Type B pancreatic cell (in vitro differentiated cells): ENCODE results near the gene FGF16. TPM values are rescaled to one million over a fixed set of nuclear protein-coding genes. Genes with fewer than 3 reads are reported as not detected.
"Not testable (repeated sequence)": the region's sequence is repeated elsewhere in the genome, so short reads cannot be mapped to it uniquely, and the experiment has no call there.

Experiments
- DNase-seq: peaks from one replicate; pipeline ENCODE4 v3.0.0; 2021; ENCODE audit warnings: mixed read lengths; ENCODE audit not compliant: unreplicated experiment; ENCODE audit errors: extremely low spot score
- H3K27ac Mint-ChIP-seq: 2 replicates; pipeline ENCODE4 v1.8.0; 2021; ENCODE audit warnings: mild to moderate bottlenecking, mixed read lengths
- H3K27me3 Mint-ChIP-seq: 2 replicates; pipeline ENCODE4 v1.8.0; 2021; ENCODE audit warnings: mixed read lengths
- H3K36me3 Mint-ChIP-seq: 2 replicates; pipeline ENCODE4 v1.8.0; 2021; ENCODE audit warnings: mixed read lengths
- H3K4me1 Mint-ChIP-seq: one replicate; pipeline ENCODE4 v1.8.0; 2021; ENCODE audit warnings: mixed read lengths; ENCODE audit not compliant: unreplicated experiment
- H3K4me3 Mint-ChIP-seq: 2 replicates; pipeline ENCODE4 v1.8.0; 2021; ENCODE audit warnings: mild to moderate bottlenecking, mixed read lengths
- H3K9me3 Mint-ChIP-seq: 2 replicates; pipeline ENCODE4 v1.8.0; 2021; ENCODE audit warnings: mixed read lengths
- total RNA-seq: library from RNA; stranded (reverse); gene quantifications from 2 replicates; pipeline ENCODE4 v1.2.1, GENCODE V29; 2021; ENCODE audit warnings: low replicate concordance
- TF ChIP-seq, protein P1 (sequence below): fragments of 200-600 bp; sonication (generic); conservative IDR thresholded peaks from 2 replicates; pipeline ENCODE4 v1.5.0; 2021; ENCODE audit warnings: antibody characterized with exemption, mild to moderate bottlenecking

FGF16 gene
- total RNA-seq, 1 donor from 2014 or later: not detected

DNA sequence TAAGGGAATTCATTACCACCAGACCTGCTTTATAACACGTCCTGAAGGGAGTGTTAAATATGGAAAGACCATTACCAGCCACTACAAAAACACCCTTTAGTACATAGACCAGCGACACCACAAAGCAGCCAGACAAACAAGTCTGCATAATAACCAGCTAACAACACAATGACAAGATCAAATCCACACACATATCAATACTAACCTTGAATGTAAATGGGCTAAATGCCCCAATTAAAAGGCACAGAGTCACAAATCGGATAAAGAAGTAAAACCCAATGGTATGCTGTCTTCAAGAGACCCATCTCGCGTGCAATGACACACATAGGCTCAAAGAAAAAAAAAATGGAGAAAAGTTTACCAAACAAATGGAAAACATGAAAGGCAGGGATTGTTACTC, 36.9 kb downstream of the FGF16 start:
- Mint-ChIP-seq H3K4me1 (no peaks in the 10 kb centered on the region), H3K9me3 (no peaks in the 10 kb centered on the region), H3K36me3 (no peaks in the 10 kb centered on the region), H3K27ac (no peak overlapping the region), H3K4me3 (no peak overlapping the region), H3K27me3 (no peaks in the 10 kb centered on the region)
- TF ChIP-seq, protein P1, sequence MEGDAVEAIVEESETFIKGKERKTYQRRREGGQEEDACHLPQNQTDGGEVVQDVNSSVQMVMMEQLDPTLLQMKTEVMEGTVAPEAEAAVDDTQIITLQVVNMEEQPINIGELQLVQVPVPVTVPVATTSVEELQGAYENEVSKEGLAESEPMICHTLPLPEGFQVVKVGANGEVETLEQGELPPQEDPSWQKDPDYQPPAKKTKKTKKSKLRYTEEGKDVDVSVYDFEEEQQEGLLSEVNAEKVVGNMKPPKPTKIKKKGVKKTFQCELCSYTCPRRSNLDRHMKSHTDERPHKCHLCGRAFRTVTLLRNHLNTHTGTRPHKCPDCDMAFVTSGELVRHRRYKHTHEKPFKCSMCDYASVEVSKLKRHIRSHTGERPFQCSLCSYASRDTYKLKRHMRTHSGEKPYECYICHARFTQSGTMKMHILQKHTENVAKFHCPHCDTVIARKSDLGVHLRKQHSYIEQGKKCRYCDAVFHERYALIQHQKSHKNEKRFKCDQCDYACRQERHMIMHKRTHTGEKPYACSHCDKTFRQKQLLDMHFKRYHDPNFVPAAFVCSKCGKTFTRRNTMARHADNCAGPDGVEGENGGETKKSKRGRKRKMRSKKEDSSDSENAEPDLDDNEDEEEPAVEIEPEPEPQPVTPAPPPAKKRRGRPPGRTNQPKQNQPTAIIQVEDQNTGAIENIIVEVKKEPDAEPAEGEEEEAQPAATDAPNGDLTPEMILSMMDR: no peak
- DNase-seq: no peak

DNA sequence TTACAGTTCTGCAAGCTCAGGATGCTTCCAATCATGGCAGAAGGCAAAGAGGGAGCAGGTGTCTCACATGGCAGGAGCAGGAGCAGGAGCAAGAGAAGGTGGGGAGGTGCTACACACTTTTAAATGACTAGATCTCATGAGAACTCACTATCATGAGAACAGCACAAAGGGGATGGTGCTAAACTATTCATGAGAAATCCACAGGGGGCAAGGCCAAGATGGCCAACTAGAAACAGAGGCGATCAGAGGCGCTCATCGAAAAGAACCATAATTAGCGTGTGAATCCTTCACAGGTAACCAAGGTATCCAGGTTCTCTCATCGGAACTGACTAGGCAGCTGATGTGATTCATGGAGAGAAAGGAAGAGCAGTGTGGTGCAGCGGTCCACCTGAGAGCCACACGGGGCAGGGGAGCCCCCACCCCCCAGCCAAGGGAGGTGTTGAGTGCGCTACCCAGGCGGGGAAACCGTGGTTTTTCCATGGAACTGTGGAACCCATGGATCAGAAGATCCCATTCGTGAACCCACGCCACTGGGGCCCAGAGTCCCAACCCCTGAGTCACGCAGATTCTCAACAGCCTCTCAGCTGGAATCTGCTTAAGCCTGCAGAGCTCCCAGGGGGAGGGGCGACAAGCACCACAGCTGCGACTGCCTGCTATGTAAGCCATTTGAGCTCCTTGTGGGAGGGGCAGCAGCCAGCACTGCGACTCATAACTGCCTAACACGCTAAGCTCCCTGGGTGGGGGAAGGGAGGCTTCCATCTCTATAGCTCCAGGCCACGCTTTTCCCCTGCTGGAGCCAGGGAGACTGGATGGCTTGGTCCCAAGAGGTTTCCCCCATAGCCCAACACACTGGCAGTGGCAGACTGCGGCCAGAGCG, 46.7 kb downstream of the FGF16 start:
- TF ChIP-seq, protein P1: no peak
- H3K9me3 Mint-ChIP-seq: no peaks in the 10 kb centered on the region
- H3K4me3 Mint-ChIP-seq: no peak overlapping the region
- no peak for DNase-seq
- peaks cover 4% of the 10 kb centered on the region for H3K27me3 Mint-ChIP-seq
- H3K36me3 Mint-ChIP-seq: no peaks in the 10 kb centered on the region
- no peak overlapping the region for H3K27ac Mint-ChIP-seq
- no peaks in the 10 kb centered on the region for H3K4me1 Mint-ChIP-seq

DNA sequence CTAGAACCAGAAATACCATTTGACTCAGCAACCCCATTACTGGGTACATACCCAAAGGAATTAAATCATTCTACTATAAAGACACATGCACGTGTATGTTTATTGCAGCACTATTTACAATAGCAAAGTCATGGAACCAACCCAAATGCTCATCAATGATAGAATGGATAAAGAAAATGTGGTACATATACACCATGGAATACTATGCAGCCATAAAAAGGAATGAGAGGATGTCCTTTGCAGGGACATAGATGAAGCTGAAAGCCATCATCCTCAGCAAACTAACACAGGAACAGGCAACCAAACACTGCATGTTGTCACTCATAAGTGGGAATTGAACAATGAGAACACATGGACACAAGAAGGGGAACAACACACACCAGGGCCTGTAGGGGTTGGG, 53.0 kb downstream of the FGF16 start:
- not testable (repeated sequence) for H3K4me1 Mint-ChIP-seq, DNase-seq, H3K9me3 Mint-ChIP-seq, H3K36me3 Mint-ChIP-seq, H3K27ac Mint-ChIP-seq, H3K4me3 Mint-ChIP-seq
- peaks cover 11% of the 10 kb centered on the region for H3K27me3 Mint-ChIP-seq

DNA sequence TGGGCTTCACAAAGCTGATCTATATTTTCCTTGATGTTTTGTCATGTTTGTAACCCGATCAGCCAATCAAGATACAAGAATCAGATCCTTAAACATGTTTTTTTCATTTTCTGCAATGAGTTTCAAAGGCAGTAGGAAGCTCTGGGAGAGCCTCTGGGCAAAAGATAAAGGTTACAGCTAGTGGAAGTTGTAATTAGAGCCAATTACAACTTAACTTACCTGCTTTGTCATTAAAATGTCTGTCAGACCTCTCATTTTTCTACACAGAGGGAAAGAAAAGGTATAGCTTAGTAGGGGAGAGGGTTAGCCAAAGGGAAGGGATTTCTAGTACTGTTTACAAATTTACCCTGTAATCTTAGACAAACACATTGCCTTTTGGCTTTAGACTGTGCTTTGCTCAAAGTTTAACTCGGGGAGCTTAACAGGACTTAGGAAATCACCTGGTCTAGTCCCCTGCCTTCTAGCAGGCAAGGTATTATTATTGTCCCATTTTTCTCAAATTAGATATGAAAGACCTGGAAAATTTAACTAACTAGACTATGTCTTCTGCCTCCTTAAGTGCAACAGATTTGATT, 55.8 kb downstream of the FGF16 start:
- DNase-seq: no peak
- Mint-ChIP-seq H3K4me3 (no peak overlapping the region), H3K9me3 (peaks cover 5% of the 10 kb centered on the region), H3K4me1 (no peaks in the 10 kb centered on the region), H3K27ac (no peak overlapping the region), H3K27me3 (peaks cover 11% of the 10 kb centered on the region), H3K36me3 (peaks cover 4% of the 10 kb centered on the region)
- TF ChIP-seq, protein P1: no peak

DNA sequence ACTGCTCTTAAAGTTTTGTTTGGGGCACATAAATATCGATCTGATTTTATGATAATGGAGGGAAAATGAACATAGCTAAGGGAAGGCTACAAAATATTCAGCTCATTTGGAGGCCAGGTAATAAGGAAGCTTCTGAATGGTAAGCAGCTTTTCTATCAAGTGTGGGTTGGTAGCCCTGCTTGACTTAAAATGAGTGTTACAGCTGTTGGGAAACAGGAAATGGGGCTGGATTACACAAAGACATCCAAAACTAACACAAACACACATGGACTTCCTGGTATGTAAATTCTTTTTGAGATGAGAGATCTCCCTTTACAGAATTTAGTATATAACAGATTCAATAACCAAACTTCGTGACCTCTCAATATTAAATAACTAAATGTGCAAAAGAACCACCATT, 58.0 kb downstream of the FGF16 start:
- Mint-ChIP-seq H3K4me1 (no peaks in the 10 kb centered on the region), H3K36me3 (peaks cover 7% of the 10 kb centered on the region), H3K4me3 (no peak overlapping the region), H3K27ac (no peak overlapping the region), H3K27me3 (peaks cover 3% of the 10 kb centered on the region), H3K9me3 (no peaks in the 10 kb centered on the region)
- TF ChIP-seq, protein P1: no peak
- no peak for DNase-seq
